PC-9 (cell line): ENCODE results near the gene ATP10A.
"Not testable (repeated sequence)": the region's sequence is repeated elsewhere in the genome, so short reads cannot be mapped to it uniquely, and the experiment has no call there.

Experiments
- EZH2 ChIP-seq: fragments of 200-600 bp; sonication (generic); IDR thresholded peaks from 2 replicates; pipeline ENCODE4 v1.8.0; 2017; ENCODE audit warnings: antibody characterized with exemption, low read depth
- TF ChIP-seq, protein P1 (sequence below): fragments of 200-600 bp; sonication (generic); conservative IDR thresholded peaks from 2 replicates; pipeline ENCODE4 v1.6.1; 2017; ENCODE audit warnings: mixed run types, antibody characterized with exemption, mild to moderate bottlenecking, moderate library complexity

DNA sequence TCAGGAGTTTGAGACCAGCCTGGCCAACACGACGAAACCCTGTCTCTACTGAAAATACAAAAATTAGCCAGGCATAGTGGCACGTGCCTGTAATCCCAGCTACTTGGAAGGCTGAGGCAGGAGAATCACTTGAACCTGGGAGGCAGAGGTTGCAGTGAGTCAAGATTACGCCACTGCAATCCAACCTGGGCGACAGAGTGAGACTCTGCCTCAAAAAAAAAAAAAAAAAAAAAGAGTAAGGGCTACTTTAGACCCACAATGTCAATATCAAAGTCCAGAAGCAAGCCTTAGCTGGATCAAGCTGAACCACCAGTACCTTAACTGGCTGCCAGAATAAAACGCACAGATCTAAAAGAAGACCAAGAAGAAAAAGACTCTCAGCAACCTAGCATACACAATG, 17.8 kb upstream of the ATP10A start:
- TF ChIP-seq, protein P1, sequence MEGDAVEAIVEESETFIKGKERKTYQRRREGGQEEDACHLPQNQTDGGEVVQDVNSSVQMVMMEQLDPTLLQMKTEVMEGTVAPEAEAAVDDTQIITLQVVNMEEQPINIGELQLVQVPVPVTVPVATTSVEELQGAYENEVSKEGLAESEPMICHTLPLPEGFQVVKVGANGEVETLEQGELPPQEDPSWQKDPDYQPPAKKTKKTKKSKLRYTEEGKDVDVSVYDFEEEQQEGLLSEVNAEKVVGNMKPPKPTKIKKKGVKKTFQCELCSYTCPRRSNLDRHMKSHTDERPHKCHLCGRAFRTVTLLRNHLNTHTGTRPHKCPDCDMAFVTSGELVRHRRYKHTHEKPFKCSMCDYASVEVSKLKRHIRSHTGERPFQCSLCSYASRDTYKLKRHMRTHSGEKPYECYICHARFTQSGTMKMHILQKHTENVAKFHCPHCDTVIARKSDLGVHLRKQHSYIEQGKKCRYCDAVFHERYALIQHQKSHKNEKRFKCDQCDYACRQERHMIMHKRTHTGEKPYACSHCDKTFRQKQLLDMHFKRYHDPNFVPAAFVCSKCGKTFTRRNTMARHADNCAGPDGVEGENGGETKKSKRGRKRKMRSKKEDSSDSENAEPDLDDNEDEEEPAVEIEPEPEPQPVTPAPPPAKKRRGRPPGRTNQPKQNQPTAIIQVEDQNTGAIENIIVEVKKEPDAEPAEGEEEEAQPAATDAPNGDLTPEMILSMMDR: not testable (repeated sequence)
- not testable (repeated sequence) for TF ChIP-seq EZH2
